SK-N-SH treated with all-trans-retinoic acid at 6 μM for 48 hours (cell line): ENCODE measurements around the gene MPPED1.

Source experiments
- ATAC-seq: fragments of 200-7000 bp; cut with Tn5 transposase; 3 replicates; pipeline ENCODE4 v1.9.1; 2020; ENCODE audit warnings: mild to moderate bottlenecking, moderate library complexity
- ARNTL ChIP-seq: fragments of 450-650 bp; formaldehyde crosslinking; IDR thresholded peaks from 2 replicates; pipeline ENCODE4 v1.5.0; 2020; ENCODE audit warnings: low read depth, mild to moderate bottlenecking, moderate library complexity, borderline replicate concordance
- BACH2 ChIP-seq: fragments of 250-450 bp; sonication (Bioruptor Pico); IDR thresholded peaks from 2 replicates; pipeline ENCODE4 v1.9.0; 2021; ENCODE audit warnings: mild to moderate bottlenecking, borderline replicate concordance
- CSDC2 ChIP-seq: fragments of 250-450 bp; sonication (Bioruptor Pico); IDR thresholded peaks from 2 replicates; pipeline ENCODE4 v1.5.0; 2020; ENCODE audit warnings: mild to moderate bottlenecking, moderate library complexity
- CSRNP3 ChIP-seq: fragments of 250-450 bp; sonication (Bioruptor Pico); IDR thresholded peaks from 2 replicates; pipeline ENCODE4 v1.5.1; 2021; ENCODE audit warnings: mild to moderate bottlenecking, moderate library complexity
- ESRRG ChIP-seq: fragments of 250-450 bp; sonication (Bioruptor Pico); IDR thresholded peaks from 2 replicates; pipeline ENCODE4 v1.6.1; 2021; ENCODE audit warnings: mild to moderate bottlenecking
- GLIS3 ChIP-seq: fragments of 250-450 bp; sonication (Bioruptor Pico); IDR thresholded peaks from 2 replicates; pipeline ENCODE4 v1.5.0; 2020; ENCODE audit warnings: mild to moderate bottlenecking, moderate library complexity
- ISL1 ChIP-seq: fragments of 250-450 bp; sonication (Bioruptor Pico); IDR thresholded peaks from 2 replicates; pipeline ENCODE4 v2.1.2; 2022; ENCODE audit warnings: mild to moderate bottlenecking, moderate library complexity
- OSR1 ChIP-seq: fragments of 250-450 bp; sonication (Bioruptor Pico); IDR thresholded peaks from 2 replicates; pipeline ENCODE4 v1.8.0; 2022; ENCODE audit warnings: moderate library complexity, mild to moderate bottlenecking, inconsistent platforms
- PATZ1 ChIP-seq: fragments of 250-450 bp; sonication (Bioruptor Pico); IDR thresholded peaks from 2 replicates; pipeline ENCODE4 v1.8.0; 2020; ENCODE audit warnings: mild to moderate bottlenecking, moderate library complexity, borderline replicate concordance
- POU6F1 ChIP-seq: fragments of 250-450 bp; sonication (Bioruptor Pico); IDR thresholded peaks from 2 replicates; pipeline ENCODE4 v1.8.0; 2021; ENCODE audit warnings: low read depth, mild to moderate bottlenecking, moderate library complexity, borderline replicate concordance
- PPARA ChIP-seq: fragments of 250-450 bp; sonication (Bioruptor Pico); IDR thresholded peaks from 2 replicates; pipeline ENCODE4 v1.5.0; 2020; ENCODE audit warnings: mild to moderate bottlenecking, borderline replicate concordance
- TCF4 ChIP-seq: fragments of 250-450 bp; sonication (Bioruptor Pico); IDR thresholded peaks from 2 replicates; pipeline ENCODE4 v1.8.0; 2021; ENCODE audit warnings: mild to moderate bottlenecking, moderate library complexity, borderline replicate concordance
- TOX ChIP-seq: fragments of 250-450 bp; sonication (Bioruptor Pico); IDR thresholded peaks from 2 replicates; pipeline ENCODE4 v1.8.0; 2021; ENCODE audit warnings: mild to moderate bottlenecking, moderate library complexity, borderline replicate concordance
- TSHZ2 ChIP-seq: fragments of 250-450 bp; sonication (Bioruptor Pico); IDR thresholded peaks from 2 replicates; pipeline ENCODE4 v1.5.0; 2020; ENCODE audit warnings: mild to moderate bottlenecking, moderate library complexity
- ZFP3 ChIP-seq: fragments of 250-450 bp; sonication (Bioruptor Pico); IDR thresholded peaks from 2 replicates; pipeline ENCODE4 v1.5.0; 2020; ENCODE audit warnings: mild to moderate bottlenecking, moderate library complexity
- ZFP30 ChIP-seq: fragments of 450-650 bp; formaldehyde crosslinking; IDR thresholded peaks from 2 replicates; pipeline ENCODE4 v1.5.0; 2022; ENCODE audit warnings: mild to moderate bottlenecking, moderate library complexity
- ZNF565 ChIP-seq: fragments of 450-650 bp; formaldehyde crosslinking; conservative IDR thresholded peaks from 2 replicates; pipeline ENCODE4 v1.5.0; 2020; ENCODE audit warnings: low read depth, mild to moderate bottlenecking, moderate library complexity
- ZNF70 ChIP-seq: fragments of 450-650 bp; formaldehyde crosslinking; IDR thresholded peaks from 2 replicates; pipeline ENCODE4 v1.5.0; 2020; ENCODE audit warnings: mild to moderate bottlenecking, moderate library complexity
- ZNF8 ChIP-seq: fragments of 450-650 bp; formaldehyde crosslinking; IDR thresholded peaks from 2 replicates; pipeline ENCODE4 v1.5.0; 2020; ENCODE audit warnings: mild to moderate bottlenecking, moderate library complexity

MPPED1 gene

GRCh38 chr22:43474161-43475101 is 62.6 kb downstream of the MPPED1 start:
- TF ChIP-seq TOX (CRISPR knock-in tag) (no peak), GLIS3 (CRISPR knock-in tag) (no peak), POU6F1 (CRISPR knock-in tag) (no peak), ZNF70 (no peak), BACH2 (CRISPR knock-in tag) (no peak), ZFP3 (CRISPR knock-in tag) (no peak), ISL1 (CRISPR knock-in tag) (no peak), ZFP30 (no peak), OSR1 (no peak)
- ATAC-seq: no peak

- TF ChIP-seq GLIS3 (CRISPR knock-in tag): no peak
- ATAC-seq: no peak
These were observed 63.8 kb downstream of the MPPED1 start for GRCh38 chr22:43475549-43476076.

- TF ChIP-seq OSR1 (no peak), BACH2 (CRISPR knock-in tag) (no peak), PPARA (no peak), TOX (CRISPR knock-in tag) (no peak), TCF4 (no peak)
- no peak for ATAC-seq
These were observed 64.5 kb downstream of the MPPED1 start for GRCh38 chr22:43476341-43476740.

- TF ChIP-seq BACH2 (CRISPR knock-in tag): no peak
- no peak for TF ChIP-seq ARNTL (CRISPR knock-in tag)
- no peak for ATAC-seq
These were observed 65.2 kb downstream of the MPPED1 start for GRCh38 chr22:43476751-43477725.

- TF ChIP-seq ZFP3 (CRISPR knock-in tag) (no peak), PPARA (no peak), GLIS3 (CRISPR knock-in tag) (no peak), ZNF8 (no peak), CSRNP3 (no peak)
- no peak for ATAC-seq
These were observed 66.2 kb downstream of the MPPED1 start for GRCh38 chr22:43477966-43478365.

GRCh38 chr22:43478621-43479300 is 66.9 kb downstream of the MPPED1 start:
- TF ChIP-seq PPARA (no peak), ESRRG (CRISPR knock-in tag) (no peak), ZFP3 (CRISPR knock-in tag) (no peak), ARNTL (CRISPR knock-in tag) (no peak), TSHZ2 (CRISPR knock-in tag) (no peak), PATZ1 (no peak), CSDC2 (CRISPR knock-in tag) (no peak), OSR1 (no peak), ZNF565 (no peak), BACH2 (CRISPR knock-in tag) (no peak), ZNF70 (no peak), CSRNP3 (no peak), ZNF8 (no peak)
- TF ChIP-seq, all 23 proteins: peak for 0
- ATAC-seq: no peak
